Keratinocyte (primary cell): ENCODE measurements around the gene ANGPTL2. TPM values are rescaled to one million over a fixed set of nuclear protein-coding genes. Genes with fewer than 3 reads are reported as not detected.

ENCODE experiments used
- DNase-seq: peaks from one replicate; pipeline ENCODE4 v3.0.0-alpha.2; 2011; ENCODE audit warnings: low read depth, missing footprints, low spot score
- FAIRE-seq: peaks from 2 replicates; lab custom pipeline; 2011; peaks lifted over from hg19 to GRCh38; lab: Jason Lieb, UNC
- H2AFZ ChIP-seq: 2 replicates; pipeline ENCODE4 v1.6.0; 2012; ENCODE audit warnings: low read length, control low read depth, inconsistent platforms; ENCODE audit not compliant: control insufficient read depth
- H3K27ac ChIP-seq: 2 replicates; pipeline ENCODE4 v1.5.1; 2011; ENCODE audit warnings: low read length; ENCODE audit not compliant: control insufficient read depth, insufficient read depth
- H3K27me3 ChIP-seq: 3 replicates; pipeline ENCODE4 v1.6.0; 2011; ENCODE audit warnings: low read length; ENCODE audit not compliant: control insufficient read depth, insufficient read depth; ENCODE audit errors: extremely low read depth
- H3K36me3 ChIP-seq, 2 experiments: 2 replicates in 1 of 2; 3 replicates in 1 of 2; pipeline ENCODE4 v1.5.1; 2011; ENCODE audit warnings: low read length in 2 of 2, mild to moderate bottlenecking in 1 of 2; ENCODE audit not compliant: control insufficient read depth in 2 of 2, insufficient read depth in 2 of 2; ENCODE audit errors: extremely low read depth in 1 of 2
- H3K4me1 ChIP-seq: 3 replicates; pipeline ENCODE4 v1.5.1; 2011; ENCODE audit warnings: low read length; ENCODE audit not compliant: control insufficient read depth, insufficient read depth; ENCODE audit errors: extremely low read depth
- H3K4me2 ChIP-seq: 3 replicates; pipeline ENCODE4 v1.6.0; 2011; ENCODE audit warnings: low read depth, low read length; ENCODE audit not compliant: control insufficient read depth, insufficient read depth; ENCODE audit errors: extremely low read depth
- H3K4me3 ChIP-seq, 3 experiments: fragments of 200-600 bp in 1 of 3; sonication (generic) in 1 of 3; 2 replicates in 2 of 3; 3 replicates in 1 of 3; pipeline ENCODE4 v1.5.1; 2011 to 2016; ENCODE audit warnings: low read length in 3 of 3, mild to moderate bottlenecking in 3 of 3, control low read depth in 2 of 3, inconsistent platforms in 1 of 3, low read depth in 1 of 3, mixed read lengths in 1 of 3, mixed run types in 1 of 3, moderate library complexity in 1 of 3; ENCODE audit not compliant: control insufficient read depth in 2 of 3, insufficient read depth in 2 of 3; ENCODE audit errors: extremely low read depth in 1 of 3
- H3K79me2 ChIP-seq: 2 replicates; pipeline ENCODE4 v1.6.0; 2012; ENCODE audit warnings: low read length; ENCODE audit not compliant: control insufficient read depth, insufficient read depth
- H3K9ac ChIP-seq: 3 replicates; pipeline ENCODE4 v1.6.0; 2011; ENCODE audit warnings: low read length; ENCODE audit not compliant: control insufficient read depth, insufficient read depth; ENCODE audit errors: extremely low read depth
- H3K9me1 ChIP-seq: 3 replicates; pipeline ENCODE4 v1.6.0; 2011; ENCODE audit warnings: low read length; ENCODE audit not compliant: control insufficient read depth, insufficient read depth; ENCODE audit errors: extremely low read depth
- H3K9me3 ChIP-seq: 2 replicates; pipeline ENCODE4 v1.5.1; 2012; ENCODE audit warnings: low read depth, low read length; ENCODE audit not compliant: control insufficient read depth
- H4K20me1 ChIP-seq: 3 replicates; pipeline ENCODE4 v1.6.0; 2011; ENCODE audit warnings: low read length; ENCODE audit not compliant: control insufficient read depth, insufficient read depth; ENCODE audit errors: extremely low read depth
- EZH2 ChIP-seq: IDR thresholded peaks from one replicate; pipeline ENCODE4 v1.6.1; 2012; ENCODE audit warnings: inconsistent platforms, mild to moderate bottlenecking, low read length, moderate library complexity
- dilution Hi-C: fragments of 300-500 bp; cut with MboI; formaldehyde crosslinking; loops from one replicate; pipeline ENCODE4 v1.7.0; 2020; ENCODE audit warnings: low sequenced_read_pairs; ENCODE audit not compliant: extremely low pct_ligation_motif_present
- polyA plus RNA-seq, 5 experiments: library from polyadenylated mRNA; depleted of rRNA in 3 of 5; stranded (reverse) in 3 of 5; stranded (forward) in 1 of 5; unstranded in 1 of 5; fragments of >200 nt; gene quantifications; 1 replicate in 1 of 5; 2 replicates in 3 of 5; 3 replicates in 1 of 5; pipeline versions ENCODE4 v1.2.1 to v1.2.3, GENCODE V29; 2011 to 2012; ENCODE audit warnings: missing spikeins in 2 of 5, low read depth in 1 of 5, low replicate concordance in 1 of 5
- TF ChIP-seq, protein P1 (sequence below), 3 experiments: IDR thresholded peaks in 1 of 3; conservative IDR thresholded peaks in 1 of 3; optimal IDR thresholded peaks in 1 of 3; 2 replicates in 2 of 3; 3 replicates in 1 of 3; pipeline versions ENCODE3 to v1.5.1; 2011; ENCODE audit warnings: low read length in 3 of 3, mild to moderate bottlenecking in 3 of 3, moderate library complexity in 2 of 3, control low read depth in 1 of 3, inconsistent platforms in 1 of 3; ENCODE audit not compliant: insufficient read depth in 2 of 3; ENCODE audit errors: extremely low read depth in 1 of 3

ANGPTL2 gene
- polyA plus RNA-seq, 1 donor (not counting 4 experiments of a cell fraction or from before 2014, with no cell fraction given) = 0.18 TPM

DNA sequence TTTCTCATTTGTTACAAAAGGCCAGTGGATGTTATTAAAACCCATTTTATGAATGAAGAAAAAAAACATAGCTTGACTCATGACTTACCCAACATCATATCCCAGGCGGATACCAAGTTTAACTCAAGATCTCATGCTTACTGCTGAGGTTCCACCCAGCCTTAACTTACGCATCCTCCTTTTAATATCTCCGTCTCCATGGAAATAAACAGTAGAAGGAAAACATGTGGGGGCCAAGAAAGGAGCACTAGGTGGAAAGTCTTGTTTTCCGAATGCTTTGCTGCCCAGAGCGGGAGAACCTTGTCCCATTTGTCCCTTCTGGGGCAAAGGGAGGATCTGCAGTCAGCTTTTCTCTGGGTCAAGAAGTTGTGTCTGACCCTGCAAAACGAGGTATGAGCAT, 44.1 kb downstream of the ANGPTL2 start:
- no peaks in the 10 kb centered on the region for H4K20me1 ChIP-seq
- dilution Hi-C loops = no loop called here
- no peaks in the 10 kb centered on the region for H3K9me1 ChIP-seq
- no peaks in the 10 kb centered on the region for H3K4me1 ChIP-seq
- H3K27ac ChIP-seq = no peak overlapping the region
- H3K4me3 ChIP-seq = no peak overlapping the region
- H3K36me3 ChIP-seq = no peaks in the 10 kb centered on the region
- H2AFZ ChIP-seq = no peak overlapping the region
- H3K9ac ChIP-seq = no peak overlapping the region
- no peaks in the 10 kb centered on the region for H3K9me3 ChIP-seq
- H3K79me2 ChIP-seq = no peaks in the 10 kb centered on the region
- FAIRE-seq (no peak), DNase-seq (no peak)
- TF ChIP-seq, protein P1, sequence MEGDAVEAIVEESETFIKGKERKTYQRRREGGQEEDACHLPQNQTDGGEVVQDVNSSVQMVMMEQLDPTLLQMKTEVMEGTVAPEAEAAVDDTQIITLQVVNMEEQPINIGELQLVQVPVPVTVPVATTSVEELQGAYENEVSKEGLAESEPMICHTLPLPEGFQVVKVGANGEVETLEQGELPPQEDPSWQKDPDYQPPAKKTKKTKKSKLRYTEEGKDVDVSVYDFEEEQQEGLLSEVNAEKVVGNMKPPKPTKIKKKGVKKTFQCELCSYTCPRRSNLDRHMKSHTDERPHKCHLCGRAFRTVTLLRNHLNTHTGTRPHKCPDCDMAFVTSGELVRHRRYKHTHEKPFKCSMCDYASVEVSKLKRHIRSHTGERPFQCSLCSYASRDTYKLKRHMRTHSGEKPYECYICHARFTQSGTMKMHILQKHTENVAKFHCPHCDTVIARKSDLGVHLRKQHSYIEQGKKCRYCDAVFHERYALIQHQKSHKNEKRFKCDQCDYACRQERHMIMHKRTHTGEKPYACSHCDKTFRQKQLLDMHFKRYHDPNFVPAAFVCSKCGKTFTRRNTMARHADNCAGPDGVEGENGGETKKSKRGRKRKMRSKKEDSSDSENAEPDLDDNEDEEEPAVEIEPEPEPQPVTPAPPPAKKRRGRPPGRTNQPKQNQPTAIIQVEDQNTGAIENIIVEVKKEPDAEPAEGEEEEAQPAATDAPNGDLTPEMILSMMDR (optimal IDR thresholded peaks at IDR 0.05 in 1 of 3, IDR thresholded peaks at IDR 0.05 in 1 of 3, conservative IDR thresholded peaks at IDR 0.05 in 1 of 3; ENCODE audit: extremely low read depth in 1 of 3, insufficient read depth in 2 of 3, low read length in 3 of 3) = no peak
- TF ChIP-seq EZH2 = no peak
- no peak overlapping the region for H3K4me2 ChIP-seq
- no peaks in the 10 kb centered on the region for H3K27me3 ChIP-seq

DNA sequence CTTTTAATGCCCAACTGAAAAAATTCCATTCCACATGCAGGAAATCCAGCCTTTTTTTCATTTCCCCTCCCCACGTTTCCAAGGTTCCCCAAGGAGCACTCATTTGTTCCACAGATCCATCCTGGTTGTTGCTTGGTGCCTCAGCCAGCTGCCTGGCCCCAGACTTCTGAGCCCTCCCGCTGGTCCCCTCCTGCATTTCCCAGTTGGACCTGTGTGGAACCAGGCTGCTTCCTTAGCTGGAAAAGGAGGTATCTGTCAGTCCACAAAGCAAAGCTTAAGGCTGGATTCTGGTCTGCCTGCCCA, 44.8 kb downstream of the ANGPTL2 start:
- DNase-seq (no peak), FAIRE-seq (no peak)
- H3K36me3 ChIP-seq = no peaks in the 10 kb centered on the region
- no peak overlapping the region for H3K9ac ChIP-seq
- dilution Hi-C loops = no loop called here
- no peaks in the 10 kb centered on the region for H4K20me1 ChIP-seq
- no peaks in the 10 kb centered on the region for H3K9me1 ChIP-seq
- TF ChIP-seq, protein P1 (optimal IDR thresholded peaks at IDR 0.05 in 1 of 3, IDR thresholded peaks at IDR 0.05 in 1 of 3, conservative IDR thresholded peaks at IDR 0.05 in 1 of 3; ENCODE audit: extremely low read depth in 1 of 3, insufficient read depth in 2 of 3, low read length in 3 of 3) = no peak
- TF ChIP-seq EZH2 = no peak
- no peaks in the 10 kb centered on the region for H3K79me2 ChIP-seq
- H3K4me2 ChIP-seq = no peak overlapping the region
- H3K4me1 ChIP-seq = no peaks in the 10 kb centered on the region
- no peak overlapping the region for H3K27ac ChIP-seq
- no peak overlapping the region for H3K4me3 ChIP-seq
- H2AFZ ChIP-seq = no peak overlapping the region
- H3K27me3 ChIP-seq = no peaks in the 10 kb centered on the region
- no peaks in the 10 kb centered on the region for H3K9me3 ChIP-seq
